Measurements from ENCODE around the gene LRP2.

LRP2 gene

GRCh38 chr2:169087757-169088379 lies 274.5 kb downstream of the LRP2 start:
- no peak for DNase-seq (ENCODE audit: low spot score)

DNA sequence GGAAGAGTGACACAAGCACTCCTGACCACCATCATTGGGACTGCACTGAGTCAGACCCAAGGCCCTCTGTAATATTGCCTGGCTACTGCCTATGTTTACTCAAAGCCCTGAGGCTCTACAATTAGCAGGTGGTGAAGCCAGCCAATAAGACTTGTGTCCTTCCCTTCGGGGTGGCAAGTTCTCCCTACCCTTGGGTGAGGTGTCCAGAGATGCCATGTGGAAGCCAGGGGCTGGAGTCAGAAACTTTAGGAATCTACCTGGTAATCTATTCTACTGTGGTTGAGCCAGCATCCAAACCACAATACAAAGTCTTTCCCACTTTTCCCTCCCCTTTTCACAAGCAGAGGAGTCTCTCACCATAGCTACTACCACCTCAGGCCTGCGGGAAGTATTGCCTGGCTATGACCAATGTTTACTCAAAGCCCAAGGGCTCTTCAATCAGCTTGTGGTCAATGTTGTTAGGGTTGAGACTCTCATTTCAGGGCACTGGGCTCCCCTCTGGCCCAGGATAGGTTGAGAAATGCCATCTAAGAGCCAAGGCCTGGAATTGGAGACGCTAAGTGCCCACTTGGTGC lies 275.4 kb downstream of the LRP2 start:
- no peak for DNase-seq (ENCODE audit: low spot score)

- no peak for DNase-seq (ENCODE audit: low spot score)
Measured at GRCh38 chr2:169082995-169083394, 279.3 kb downstream of the LRP2 start.

- DNase-seq (ENCODE audit: low spot score) = no peak
Measured at GRCh38 chr2:169081551-169081950, 280.8 kb downstream of the LRP2 start.

- no peak for DNase-seq (ENCODE audit: low spot score)
Measured at GRCh38 chr2:169080250-169081069, 281.9 kb downstream of the LRP2 start.

DNA sequence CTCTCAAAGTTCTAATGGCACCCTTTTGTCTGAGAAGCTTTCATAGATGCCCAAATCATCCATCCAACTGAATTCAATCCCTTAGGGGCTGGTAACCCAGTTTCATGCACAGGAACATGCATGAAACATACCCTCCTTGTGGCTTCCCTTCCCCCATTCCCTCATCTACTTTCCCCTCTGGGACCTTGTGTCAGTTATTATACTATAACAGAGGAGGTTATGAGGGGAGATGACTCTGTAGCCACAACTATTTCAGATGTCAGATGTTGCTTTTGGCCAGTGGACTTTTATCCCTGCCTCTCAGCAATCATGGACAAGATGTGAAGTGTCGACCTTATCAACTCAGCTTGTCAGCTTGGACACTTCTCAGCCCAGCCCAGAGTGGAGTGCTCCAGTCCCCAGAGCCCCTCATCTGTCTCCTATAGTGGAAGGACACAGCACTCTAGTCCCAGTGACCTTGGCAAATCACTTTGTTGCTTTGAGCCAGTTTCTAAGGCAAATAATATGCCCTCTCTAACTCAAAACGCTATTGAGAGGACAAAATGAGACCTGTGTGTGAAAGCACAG lies 284.6 kb downstream of the LRP2 start:
- no peak for DNase-seq (ENCODE audit: low spot score)

Data from hepatic stellate cell (primary cell).